OCI-LY3 (cell line): ENCODE measurements around the gene PKD1.
"Not testable (repeated sequence)": the region's sequence is repeated elsewhere in the genome, so short reads cannot be mapped to it uniquely, and the experiment has no call there.

ENCODE experiments used
- CTCF ChIP-seq: fragments of 200-600, 300-600 bp; sonication (generic); IDR thresholded peaks from 2 replicates; pipeline ENCODE4 v1.5.1; 2014; ENCODE audit warnings: antibody characterized with exemption, low read length, low read depth
- EZH2phosphoT487 ChIP-seq: fragments of 200-600 bp; shearing (Covaris generic); IDR thresholded peaks from 2 replicates; pipeline ENCODE4 v1.6.1; 2018; ENCODE audit warnings: antibody characterized with exemption, mixed run types, low read depth

GRCh38 chr16:2101581-2101980 lies 34.1 kb downstream of the PKD1 start:
- not testable (repeated sequence) for TF ChIP-seq CTCF, EZH2phosphoT487
